HG03196 (cell line): Measurements from ENCODE around the gene LRRC7.
"Not testable (repeated sequence)": the region's sequence is repeated elsewhere in the genome, so short reads cannot be mapped to it uniquely, and the experiment has no call there.

Experiments used
- ATAC-seq: cut with Tn5 transposase; IDR thresholded peaks from one replicate; pipeline ENCODE4 v1.9.1; 2021; ENCODE audit not compliant: unreplicated experiment

The LRRC7 gene

DNA sequence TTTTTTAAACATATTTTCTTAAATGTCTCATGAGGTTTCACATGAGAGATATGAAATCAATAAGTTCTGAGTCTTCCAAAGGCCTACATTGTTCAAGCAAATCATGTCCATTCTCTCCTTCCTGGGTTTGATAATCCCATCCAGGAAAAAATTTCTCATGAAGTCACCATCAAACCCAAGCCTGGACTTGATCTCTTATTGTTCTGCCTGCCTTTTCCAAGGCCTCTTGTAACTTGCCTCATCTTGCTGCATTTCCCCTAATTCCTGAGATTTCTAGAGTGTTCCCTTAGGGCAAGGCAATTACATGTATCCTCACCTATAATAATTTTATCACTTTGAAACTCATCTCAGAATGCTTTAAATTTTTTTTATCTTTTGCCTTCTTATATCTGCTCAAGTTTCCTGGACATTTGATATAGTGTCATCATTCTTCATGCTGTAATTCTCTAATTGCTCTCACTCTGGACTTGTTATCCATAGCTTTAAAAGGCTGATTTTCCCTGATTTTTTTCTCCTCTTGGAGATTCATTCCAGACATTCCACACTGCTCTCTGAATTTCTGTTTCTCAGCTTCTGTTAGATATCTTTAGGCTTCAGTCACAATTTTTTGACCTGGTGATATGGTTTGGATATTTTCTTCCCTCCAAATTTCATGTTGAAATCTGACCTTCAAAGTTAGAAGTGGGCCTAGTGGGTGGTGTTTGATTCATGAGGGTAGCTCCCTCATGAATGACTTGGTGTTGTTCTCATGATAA, 126.4 kb downstream of the LRRC7 start:
- no peak for ATAC-seq

- ATAC-seq: no peak
Measured at GRCh38 chr1:69697340-69697739, 129.6 kb downstream of the LRRC7 start.

DNA sequence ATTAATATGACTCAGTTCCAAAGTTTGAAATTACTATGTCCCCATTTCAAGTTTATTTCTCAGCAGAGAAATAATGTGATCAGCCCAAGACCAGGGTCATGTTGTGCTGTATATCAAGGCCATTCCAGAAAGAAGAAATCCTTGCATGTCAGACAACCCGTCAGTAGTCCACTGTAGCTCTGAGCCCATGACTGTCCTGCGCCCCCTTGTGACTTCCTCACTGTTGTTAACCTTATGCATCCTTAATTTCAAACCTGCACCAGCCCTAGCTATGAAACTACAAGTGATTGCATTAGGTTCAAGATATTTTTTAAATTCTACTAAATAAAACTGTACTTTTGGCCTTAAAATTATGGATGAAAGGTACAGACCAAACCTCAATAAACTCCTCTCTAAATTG, 133.0 kb downstream of the LRRC7 start:
- ATAC-seq: no peak

- ATAC-seq: no peak
Measured at GRCh38 chr1:69702085-69702484, 134.4 kb downstream of the LRRC7 start.

- no peak for ATAC-seq
Measured at GRCh38 chr1:69706473-69706872, 138.8 kb downstream of the LRRC7 start.

DNA sequence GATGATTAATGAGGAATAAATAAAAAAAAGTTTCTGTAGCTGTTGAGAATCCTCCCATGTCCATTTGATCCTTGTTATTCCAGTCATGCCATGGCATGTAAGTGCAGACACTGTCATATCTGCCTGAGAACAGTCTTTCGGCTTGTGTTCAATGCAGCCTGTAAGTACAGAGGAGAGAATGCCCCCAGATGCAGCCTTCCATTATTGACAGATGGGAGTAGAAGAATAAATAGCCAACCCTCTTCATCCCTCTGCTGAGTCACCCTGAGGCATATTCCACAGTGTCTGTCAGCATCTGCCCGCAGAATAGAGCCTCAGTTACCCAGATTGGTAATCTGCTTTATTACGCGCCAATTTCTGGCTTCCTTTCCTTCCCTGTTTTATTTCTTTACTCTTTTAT, 139.4 kb downstream of the LRRC7 start:
- no peak for ATAC-seq

DNA sequence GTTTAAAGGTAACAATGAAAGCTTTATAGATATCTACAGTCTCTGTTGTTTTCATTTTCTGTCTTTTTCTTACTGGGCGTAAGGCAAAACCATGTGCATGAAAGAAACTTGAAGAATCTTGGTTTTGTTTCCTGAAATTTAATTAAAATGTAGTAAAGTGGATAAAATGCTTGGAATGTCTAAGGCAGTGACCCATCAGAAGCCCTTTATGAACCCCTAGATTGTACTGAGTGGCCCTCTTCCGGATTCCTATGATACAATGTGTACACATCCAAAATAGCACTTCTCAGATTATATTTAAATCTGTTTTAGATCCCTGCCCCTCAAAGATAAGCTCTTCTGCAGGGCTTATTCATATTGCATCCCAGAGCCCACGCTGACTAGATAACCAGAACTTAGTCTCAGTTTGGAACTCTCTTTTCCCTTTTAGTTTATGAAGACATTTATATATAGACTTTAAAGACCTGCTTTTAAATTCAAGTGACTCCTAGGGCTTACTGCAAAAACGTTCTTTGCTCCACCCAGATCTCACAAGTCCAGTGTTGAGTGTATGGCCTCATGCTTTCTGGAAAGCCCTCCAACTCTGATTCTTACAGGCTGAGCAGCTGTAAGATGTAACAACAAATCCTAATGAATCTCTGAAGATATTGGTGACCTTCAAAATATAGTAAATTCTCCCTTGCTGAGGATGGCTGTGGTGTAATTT, 142.9 kb downstream of the LRRC7 start:
- ATAC-seq: no peak

GRCh38 chr1:69711190-69711930, 143.6 kb downstream of the LRRC7 start:
- ATAC-seq: no peak

DNA sequence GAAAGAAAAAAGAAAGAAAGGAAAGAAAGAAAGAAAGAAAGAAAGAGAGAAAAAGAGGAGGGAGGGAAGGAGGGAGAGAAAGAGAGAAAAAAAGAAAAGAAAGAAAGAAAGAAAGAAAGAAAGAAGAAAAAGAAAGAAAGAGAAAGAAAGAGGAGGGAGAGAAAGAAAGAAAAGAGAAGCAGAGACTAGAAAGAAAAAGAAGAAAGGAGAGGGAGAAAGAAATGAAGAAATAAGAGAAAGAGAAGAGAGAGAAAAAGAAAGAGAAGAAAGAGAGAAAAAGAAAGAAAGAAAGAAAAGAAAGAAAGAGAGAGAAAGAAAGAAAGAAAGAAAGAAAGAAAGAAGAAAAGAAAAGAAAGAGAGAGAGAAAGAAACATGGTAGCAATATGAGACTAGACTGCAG, 150.1 kb downstream of the LRRC7 start:
- not testable (repeated sequence) for ATAC-seq

DNA sequence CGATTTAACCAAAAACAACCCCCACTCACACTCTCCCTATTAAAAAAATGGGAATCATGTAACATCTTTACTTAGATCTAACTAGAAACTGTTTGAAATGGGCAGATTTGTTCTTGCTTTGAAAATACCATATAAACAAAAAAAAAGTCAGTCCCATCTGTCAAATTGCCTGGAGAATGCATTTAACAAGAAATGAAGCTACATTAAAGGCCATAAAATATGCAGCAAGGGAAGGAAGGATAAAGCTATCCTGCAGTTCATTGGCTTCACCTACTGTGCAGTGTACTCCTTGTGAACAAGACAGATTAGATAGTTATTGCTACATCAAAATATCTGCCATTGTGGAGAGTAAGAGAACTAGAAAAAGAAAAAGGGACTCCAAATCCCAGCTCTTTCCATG, 160.5 kb downstream of the LRRC7 start:
- ATAC-seq: no peak

GRCh38 chr1:69733061-69733460, 165.3 kb downstream of the LRRC7 start:
- no peak for ATAC-seq

DNA sequence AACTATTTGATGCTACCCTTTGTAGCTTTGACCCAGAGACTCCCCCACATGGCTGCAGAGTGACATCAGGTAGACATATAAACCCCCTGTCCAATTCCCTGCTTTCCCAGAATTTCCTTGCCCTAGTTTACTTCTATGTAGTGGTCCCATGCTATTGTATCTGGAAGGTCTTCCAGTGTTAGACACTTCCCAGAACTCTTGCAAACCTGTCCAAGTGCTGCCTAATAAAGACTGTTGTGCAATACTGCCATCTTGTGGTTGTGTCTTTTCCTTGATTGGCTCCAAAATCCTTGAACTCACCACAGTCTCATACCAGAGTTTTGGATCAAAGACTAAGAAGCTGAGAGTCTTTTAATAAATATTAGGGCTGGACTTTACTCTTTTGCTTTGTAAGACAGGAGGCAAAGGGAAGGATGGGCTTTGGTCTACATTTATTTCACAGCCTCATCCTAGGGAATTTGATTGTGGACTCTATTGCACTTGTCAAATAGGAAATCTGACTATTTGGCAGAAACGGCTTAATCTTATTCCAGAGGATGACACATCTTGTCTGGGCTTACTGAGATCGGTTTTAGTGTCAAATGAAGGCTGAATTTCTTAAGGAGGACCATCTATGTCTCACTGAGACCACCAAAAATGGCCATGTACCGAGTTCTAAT, 169.9 kb downstream of the LRRC7 start:
- ATAC-seq: peak; percentile 84

GRCh38 chr1:69738458-69739250, 170.9 kb downstream of the LRRC7 start:
- ATAC-seq: no peak

GRCh38 chr1:69739251-69739605, 171.5 kb downstream of the LRRC7 start:
- ATAC-seq: no peak

DNA sequence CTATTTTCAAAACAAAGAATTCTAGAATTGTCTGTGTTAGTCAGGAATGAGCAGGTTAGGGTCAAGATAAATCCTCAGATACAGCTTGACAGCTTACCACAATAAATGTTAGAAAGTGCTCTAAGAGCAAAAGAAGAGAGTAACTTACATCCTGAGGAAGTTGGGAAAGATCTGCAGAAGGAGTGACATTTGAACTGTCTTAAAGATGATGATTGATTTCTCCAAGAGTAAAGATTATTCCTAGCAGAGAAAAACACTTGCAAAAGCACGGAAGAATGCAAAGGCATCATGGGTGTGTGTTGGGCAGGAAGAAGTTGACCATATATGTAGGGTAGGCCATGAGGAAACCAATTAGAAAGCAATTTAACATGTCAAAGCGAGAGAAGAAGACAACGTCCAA, 175.4 kb downstream of the LRRC7 start:
- no peak for ATAC-seq

DNA sequence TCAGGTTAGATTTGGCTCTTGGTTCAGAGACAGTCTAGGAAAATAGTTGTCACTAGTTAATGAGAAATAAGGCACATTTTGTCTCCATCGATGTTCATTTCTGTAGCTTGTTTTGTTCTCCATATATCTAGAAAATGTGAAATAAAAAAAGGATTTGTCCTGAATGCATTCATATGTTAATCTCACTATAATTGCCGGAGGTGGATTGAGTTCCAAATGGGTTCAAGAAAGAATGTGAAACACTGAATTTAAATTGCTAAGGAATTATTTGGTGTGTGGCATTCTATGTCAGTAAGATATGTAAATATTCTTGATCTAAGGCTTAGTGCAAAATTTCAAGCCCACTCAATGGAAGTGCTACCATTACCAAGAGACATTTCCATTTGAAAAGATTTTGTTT, 176.7 kb downstream of the LRRC7 start:
- ATAC-seq: no peak

GRCh38 chr1:69747207-69747606, 179.5 kb downstream of the LRRC7 start:
- ATAC-seq: no peak

DNA sequence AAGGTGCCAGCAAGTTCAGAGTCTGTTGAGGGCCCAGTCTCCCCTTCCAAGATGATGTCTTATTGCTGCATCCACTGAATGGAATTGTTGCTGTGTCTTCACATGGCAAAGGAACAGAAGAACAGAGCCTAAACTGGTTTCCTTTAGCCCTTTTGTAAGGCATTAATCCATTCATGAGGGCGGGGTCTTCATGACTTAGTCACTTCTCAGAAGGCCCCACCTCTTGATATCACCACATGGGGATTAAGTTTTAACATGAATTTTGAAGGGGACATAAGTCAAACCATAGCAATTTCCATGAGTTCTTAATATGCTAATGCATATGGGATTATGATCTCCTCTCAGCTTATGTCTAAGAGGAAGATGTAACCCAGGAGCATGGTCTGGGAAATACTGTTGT, 182.9 kb downstream of the LRRC7 start:
- no peak for ATAC-seq

- ATAC-seq: no peak
Measured at GRCh38 chr1:69752831-69753230, 185.1 kb downstream of the LRRC7 start.

GRCh38 chr1:69754521-69754920, 186.8 kb downstream of the LRRC7 start:
- ATAC-seq: no peak

GRCh38 chr1:69755647-69756046, 187.9 kb downstream of the LRRC7 start:
- no peak for ATAC-seq
